Kidney glomerular epithelial cell (primary cell): Measurements from ENCODE around the gene SOWAHC.

ENCODE experiments used
- DNase-seq: peaks from one replicate; lab custom pipeline; 2025; lab: John Stamatoyannopoulos, UW

Gene SOWAHC

DNA sequence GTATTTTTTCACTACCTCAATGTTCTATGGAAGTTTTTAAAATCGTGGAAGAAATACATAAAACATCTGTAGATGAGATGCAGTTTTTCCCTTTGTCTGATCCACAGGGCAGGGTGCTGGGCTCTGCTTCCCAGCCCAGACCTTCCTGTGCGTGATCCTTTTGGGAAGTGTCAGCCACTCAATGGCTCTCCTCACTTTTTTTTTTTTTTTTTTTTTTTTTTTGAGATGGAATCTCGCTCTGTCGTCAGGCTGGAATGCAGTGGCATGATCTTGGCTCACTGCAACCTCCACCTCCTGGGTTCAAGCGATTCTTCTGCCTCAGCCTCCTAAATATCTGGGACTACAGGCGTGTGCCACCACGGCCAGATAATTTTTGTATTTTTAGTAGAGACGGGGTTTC, 32.8 kb downstream of the SOWAHC start:
- DNase-seq, result no peak

DNA sequence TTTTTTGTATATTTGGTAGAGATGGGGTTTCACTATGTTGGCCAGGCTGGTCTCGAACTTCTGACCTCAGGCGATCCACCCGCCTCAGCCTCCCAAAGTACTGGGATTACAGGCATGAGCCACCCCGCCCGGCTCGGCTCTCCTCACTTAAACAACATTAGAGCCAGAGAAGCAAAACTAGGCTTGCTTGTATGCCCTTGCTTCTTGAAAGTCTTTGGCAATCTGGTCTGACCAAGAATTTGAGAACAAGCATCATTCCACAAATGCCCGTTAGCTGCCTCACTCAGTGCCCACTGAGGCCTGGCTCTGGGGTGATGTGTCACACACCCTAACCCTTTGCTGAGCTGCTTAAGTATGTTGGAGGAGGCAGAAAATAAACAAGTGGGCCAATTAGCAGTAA, 33.5 kb downstream of the SOWAHC start:
- DNase-seq, result peak; percentile 79

DNA sequence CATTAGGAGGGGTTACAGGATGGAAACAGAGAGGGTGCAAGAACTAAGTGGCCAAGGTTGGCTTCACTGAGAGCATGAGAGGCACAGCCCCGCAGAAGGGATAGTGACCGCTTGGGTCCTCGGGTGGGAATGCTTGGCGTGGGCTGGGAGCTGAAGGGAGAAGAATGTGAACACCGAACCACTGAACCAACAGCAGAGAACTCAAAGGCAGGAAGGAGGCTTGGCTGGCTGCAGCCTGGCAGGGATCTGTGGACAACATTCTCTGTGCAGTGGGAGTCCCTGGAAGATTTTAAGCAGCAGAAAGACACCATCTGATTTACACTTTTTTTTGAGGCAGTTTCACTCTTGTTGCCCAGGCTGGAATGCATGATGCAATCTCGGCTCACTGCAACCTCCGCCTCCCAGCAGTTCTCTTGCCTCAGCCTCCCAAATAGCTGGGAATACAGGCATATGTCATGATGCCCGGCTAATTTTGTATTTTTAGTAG, 33.9 kb downstream of the SOWAHC start:
- peak; percentile 79 for DNase-seq

DNA sequence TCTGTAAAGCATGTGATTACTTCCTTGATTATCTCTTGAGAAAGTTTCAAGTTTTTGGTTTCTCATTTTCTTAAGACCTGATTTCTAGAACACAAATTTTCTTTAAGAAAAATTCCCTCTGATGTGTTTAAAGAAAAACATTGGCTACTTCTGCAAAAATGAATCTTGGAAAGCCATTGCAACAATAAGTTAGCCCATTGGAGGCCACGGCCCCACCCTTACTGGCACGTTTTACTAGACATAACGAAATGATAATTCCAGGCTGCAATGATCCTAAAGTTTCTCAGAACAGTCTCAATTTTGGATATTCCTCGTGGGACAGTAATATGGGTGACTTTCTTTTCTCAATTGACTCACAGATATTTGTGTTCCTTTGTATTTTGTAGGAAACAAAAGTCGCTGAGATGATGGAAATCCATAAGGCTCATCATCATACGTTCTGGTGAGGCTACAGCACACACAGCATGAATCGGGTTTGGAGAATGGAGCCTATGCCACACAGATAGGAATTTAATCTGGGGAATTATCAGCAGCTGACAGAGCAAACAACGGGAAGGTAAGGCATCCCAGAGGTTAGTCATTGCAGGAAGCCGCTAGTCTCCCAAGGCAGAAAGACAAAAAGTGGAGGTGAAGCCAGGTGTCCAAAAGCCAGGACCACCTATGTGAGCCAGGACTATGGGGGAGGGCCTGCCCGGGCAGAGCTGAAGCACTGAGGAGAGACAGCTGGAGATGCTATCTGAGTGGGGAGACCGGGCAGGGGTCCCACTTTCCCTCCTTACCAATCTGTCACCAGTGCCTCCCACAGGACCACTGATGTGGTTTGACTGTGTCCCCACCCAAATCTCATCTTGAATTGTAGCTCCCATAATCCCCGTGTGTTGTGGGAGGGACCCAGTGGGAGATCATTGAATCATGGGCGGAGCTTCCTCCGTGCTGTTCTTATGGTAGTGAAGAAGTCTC, 35.9 kb downstream of the SOWAHC start:
- no peak for DNase-seq

DNA sequence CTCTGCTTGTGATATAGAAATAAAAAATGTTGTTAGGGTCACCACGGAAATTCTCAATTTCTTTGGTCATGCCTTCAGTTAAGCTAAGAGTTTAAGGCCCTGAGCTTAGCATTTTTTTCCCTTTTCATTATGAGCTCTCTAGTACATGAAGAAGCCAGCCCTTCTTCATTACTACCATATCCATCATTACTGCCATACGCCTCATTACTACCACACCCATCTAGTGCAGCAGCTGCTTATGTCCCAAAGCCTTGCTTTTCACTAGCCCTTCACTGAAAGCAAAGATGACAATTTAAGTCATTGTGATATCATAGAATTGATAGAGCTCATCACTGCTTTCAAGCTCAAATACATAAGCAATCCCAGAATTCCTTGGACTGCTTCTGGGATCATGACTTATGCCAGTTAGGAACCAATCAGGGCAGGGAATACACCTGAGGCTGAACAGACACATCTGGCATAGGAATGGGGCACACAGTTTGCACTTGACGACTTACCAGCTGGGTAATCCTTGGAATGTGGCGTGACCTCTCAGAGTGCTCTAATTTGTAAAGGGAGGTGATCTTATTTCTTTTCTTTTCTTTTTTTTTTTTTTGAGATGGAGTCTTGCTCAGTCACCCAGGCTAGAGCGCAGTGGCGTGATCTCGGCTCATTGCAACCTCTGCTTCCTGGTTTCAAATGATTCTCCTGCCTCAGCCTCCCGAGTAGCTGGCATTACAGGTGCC, 40.3 kb downstream of the SOWAHC start:
- no peak for DNase-seq

DNA sequence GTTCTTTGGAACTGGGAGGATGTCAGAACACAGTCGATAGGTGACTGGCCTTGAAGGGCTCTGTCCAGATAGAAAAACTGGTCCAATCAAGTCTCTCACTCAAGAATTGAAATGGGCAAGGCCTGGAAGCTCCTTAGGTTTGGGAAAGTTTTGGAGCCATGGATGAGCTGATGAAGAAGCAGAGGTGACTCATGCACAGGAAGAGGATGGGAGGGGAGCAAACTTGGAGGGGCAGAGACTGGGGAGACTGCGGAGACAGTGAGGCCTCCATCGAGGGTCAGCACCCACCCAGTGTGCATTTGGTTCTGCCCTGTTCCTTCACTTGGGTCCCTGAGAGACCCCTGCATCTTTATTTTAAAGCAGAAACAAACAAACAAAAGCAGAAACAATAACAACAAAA, 41.1 kb downstream of the SOWAHC start:
- DNase-seq, result no peak

DNA sequence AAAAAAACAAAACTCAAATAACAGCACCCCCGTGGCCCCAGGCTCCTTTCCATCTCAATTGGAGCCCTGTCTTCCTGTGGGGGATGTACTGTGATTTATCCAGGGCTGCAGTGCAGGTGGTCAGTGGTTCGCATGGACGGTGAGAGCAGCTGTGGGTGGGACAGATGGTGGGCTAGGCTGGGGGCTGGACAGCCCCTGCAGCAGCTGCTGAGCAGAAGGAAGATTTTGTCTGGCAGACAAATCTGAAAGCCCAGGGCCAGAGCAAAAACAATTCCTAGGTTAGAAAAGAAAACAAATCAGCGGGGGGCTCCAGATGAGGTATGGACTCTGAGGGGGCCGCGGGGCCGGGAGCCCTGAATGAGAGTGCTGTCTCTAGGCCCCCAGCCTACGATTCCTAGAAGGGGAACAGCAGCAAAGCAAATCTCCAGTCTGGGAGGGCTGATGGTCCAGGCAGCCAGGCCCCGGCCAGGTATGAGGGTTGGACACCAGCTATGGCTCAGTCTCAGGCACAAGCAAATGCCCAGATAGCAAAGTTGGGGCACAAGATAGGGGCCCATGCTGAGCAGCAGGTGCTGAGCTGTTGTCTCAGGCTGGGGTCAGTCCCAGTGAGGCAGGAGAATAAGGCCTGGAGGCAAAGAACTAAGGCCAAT, 45.4 kb downstream of the SOWAHC start:
- DNase-seq, result no peak

DNA sequence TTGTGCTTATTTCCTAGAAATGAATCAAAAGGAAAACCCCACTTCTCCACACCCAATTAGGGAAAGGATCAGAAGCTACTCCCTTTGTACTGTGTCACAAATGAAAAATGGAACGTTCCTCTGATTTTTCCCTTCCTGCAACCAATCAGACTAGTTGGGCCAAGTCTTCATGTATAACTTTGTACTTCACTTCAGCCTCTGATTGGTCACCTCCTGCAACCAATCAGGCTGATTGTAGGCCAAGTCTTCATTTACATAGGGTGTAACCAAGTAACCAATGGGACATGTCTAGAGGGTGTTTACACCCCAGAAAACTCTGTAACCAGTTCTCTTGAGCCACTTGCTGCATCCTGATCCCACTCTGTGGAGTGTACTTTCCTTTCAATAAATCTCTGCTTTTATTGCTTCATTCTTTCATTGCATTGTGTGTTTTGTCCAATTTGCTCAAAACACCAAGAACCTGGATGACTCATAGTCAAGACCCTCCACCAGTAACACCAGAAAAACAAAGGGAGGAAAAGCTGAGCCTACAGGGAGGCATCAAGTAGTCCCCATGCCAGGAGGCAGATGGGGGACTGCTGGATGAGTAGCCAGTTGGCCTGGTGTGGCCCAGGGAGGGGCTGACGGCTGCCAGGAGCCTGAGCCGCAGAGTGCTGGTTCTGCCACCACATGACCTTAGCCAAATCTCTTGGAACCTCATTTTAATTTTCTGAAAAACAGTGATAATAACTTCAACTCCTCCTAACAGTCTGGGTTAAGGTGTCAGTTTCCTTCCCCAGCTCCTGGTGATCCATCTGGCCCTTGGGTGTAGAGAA, 46.1 kb downstream of the SOWAHC start:
- no peak for DNase-seq

DNA sequence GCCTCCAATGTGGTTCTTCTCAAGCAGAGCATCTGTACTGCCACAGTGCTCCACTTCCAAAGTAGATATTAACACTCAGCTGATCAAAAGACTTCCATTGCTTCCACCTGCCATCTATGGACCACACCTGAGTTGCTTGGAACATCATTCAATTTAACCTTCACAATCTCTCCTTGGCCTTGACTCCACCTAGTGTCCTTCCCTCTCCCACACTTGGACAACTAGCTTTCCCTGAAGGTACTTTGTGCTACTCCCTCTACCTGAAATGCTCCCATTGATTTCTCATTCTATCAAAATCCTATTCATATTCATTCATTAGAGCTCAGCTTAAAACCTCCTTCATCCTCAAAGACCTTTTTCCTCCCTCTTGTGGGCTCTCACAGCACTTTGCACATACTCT, 48.7 kb downstream of the SOWAHC start:
- no peak for DNase-seq

DNA sequence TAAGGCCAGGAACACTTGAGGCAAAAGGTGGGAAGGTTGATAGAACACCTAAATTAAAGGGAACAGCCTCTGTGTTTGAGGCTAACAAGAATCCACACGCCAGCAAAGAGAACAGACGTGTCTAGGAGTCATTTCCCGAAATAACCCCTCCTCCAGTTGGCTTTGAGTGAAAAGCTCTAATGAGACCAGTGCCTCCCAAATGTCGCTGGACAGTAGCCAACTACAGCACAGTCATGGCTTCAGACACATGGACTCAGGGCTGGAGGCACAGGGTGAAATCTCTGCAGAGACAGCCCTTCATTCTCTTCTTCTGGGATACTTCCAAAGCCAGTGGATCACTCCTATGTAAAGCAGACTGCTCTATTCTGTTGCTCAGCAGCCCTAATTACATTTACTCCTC, 49.6 kb downstream of the SOWAHC start:
- DNase-seq, result peak; percentile 22

DNA sequence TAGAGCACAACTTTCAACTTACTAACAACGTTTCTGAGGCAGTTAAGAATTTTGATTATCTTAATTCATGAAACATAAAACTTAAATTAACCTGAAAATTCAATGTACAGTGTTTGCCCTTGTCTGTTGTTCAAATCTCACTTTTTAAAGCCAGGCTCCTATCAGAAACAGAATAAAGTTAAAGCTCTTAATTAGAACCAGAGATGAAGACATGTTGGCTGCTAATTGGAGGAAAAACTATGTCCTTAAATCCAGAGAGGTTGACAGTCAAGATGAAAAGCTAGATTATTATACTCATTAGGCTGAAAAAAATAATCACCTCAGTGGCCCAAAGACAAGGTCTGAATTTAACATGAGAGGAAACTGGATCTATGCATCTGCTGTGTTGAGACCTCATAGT, 52.3 kb downstream of the SOWAHC start:
- no peak for DNase-seq
